Spinal cord (tissue), 10 donors: Measurements from ENCODE around the gene WDSUB1. TPM values are rescaled to one million over a fixed set of nuclear protein-coding genes. Genes with fewer than 3 reads are reported as not detected.

Source experiments
- DNase-seq, 6 donors: peaks; one replicate each; pipeline versions ENCODE4 v3.0.0 to v3.0.0-alpha.2; 2013 to 2015; ENCODE audit warnings: low spot score in 6 of 6, low read depth in 4 of 6
- H3K27ac ChIP-seq: one replicate; pipeline ENCODE4 v1.5.1; 2013; ENCODE audit warnings: low read depth, low read length, control low read depth
- H3K27me3 ChIP-seq: one replicate; pipeline ENCODE4 v1.6.1; 2013; ENCODE audit warnings: low read length; ENCODE audit not compliant: control insufficient read depth, insufficient read depth
- H3K36me3 ChIP-seq: one replicate; pipeline ENCODE4 v1.6.1; 2013; ENCODE audit warnings: low read length; ENCODE audit not compliant: control insufficient read depth, insufficient read depth
- H3K4me1 ChIP-seq: one replicate; pipeline ENCODE4 v1.6.1; 2013; ENCODE audit warnings: low read length; ENCODE audit not compliant: control insufficient read depth, insufficient read depth
- H3K4me3 ChIP-seq: one replicate; pipeline ENCODE4 v1.5.1; 2013; ENCODE audit warnings: low read depth, low read length, control low read depth
- H3K9me3 ChIP-seq: one replicate; pipeline ENCODE4 v1.6.1; 2013; ENCODE audit warnings: low read length; ENCODE audit not compliant: control insufficient read depth, insufficient read depth
- WGBS: methylation state at CpG from one replicate; pipeline ENCODE4 v1.1.5; 2013; ENCODE audit warnings: missing lambda C conversion rate; ENCODE audit not compliant: insufficient coverage; 5-methylcytosine and 5-hydroxymethylcytosine counted together
- polyA plus RNA-seq, 2 donors: library from polyadenylated mRNA; unstranded; fragments of 120-200 nt; gene quantifications; one replicate each; pipeline ENCODE4 v1.2.1, GENCODE V29; 2013; ENCODE audit not compliant: insufficient read length in 2 of 2
- total RNA-seq, 2 donors: library from RNA; depleted of rRNA in 1 of 2; stranded (reverse); fragments of 120-200 nt in 1 of 2; fragments of >200 nt in 1 of 2; gene quantifications; one replicate each; pipeline versions ENCODE4 v1.2.3 to v1.2.4, GENCODE V29; 2013 to 2014
- donor health status: healthy.

Gene WDSUB1
- total and polyA plus RNA-seq, 4 donors: 10.4 to 14.6 (median 11.7) TPM

DNA sequence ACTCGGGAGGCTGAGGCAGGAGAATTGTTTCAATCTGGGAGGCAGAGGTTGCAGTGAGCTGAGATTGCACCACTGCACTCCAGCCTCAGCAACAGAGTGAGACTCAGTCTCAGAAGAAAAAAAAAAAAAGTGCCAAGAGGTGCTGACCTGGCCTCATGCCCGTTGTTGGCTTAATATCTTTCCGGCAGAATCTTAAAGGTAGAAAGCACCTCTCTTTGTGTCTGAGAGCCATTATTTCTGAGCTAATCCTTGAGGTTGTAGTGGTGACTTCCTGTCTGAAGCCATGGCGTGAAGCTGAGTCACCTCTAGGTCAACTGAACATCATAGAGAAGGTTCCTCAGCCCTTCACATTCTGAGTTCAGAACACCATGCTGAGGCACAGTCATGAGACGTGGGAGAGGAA is 60.4 kb downstream of the WDSUB1 start:
- Histone ChIP-seq H3K27ac (no peak overlapping the region), H3K36me3 (peaks cover 23% of the 10 kb centered on the region), H3K27me3 (no peaks in the 10 kb centered on the region), H3K4me1 (peaks cover 17% of the 10 kb centered on the region), H3K9me3 (no peaks in the 10 kb centered on the region), H3K4me3 (no peak overlapping the region)
- WGBS: 70% methylated on average over 2 of the region's 5 CpGs
- no peak for DNase-seq

DNA sequence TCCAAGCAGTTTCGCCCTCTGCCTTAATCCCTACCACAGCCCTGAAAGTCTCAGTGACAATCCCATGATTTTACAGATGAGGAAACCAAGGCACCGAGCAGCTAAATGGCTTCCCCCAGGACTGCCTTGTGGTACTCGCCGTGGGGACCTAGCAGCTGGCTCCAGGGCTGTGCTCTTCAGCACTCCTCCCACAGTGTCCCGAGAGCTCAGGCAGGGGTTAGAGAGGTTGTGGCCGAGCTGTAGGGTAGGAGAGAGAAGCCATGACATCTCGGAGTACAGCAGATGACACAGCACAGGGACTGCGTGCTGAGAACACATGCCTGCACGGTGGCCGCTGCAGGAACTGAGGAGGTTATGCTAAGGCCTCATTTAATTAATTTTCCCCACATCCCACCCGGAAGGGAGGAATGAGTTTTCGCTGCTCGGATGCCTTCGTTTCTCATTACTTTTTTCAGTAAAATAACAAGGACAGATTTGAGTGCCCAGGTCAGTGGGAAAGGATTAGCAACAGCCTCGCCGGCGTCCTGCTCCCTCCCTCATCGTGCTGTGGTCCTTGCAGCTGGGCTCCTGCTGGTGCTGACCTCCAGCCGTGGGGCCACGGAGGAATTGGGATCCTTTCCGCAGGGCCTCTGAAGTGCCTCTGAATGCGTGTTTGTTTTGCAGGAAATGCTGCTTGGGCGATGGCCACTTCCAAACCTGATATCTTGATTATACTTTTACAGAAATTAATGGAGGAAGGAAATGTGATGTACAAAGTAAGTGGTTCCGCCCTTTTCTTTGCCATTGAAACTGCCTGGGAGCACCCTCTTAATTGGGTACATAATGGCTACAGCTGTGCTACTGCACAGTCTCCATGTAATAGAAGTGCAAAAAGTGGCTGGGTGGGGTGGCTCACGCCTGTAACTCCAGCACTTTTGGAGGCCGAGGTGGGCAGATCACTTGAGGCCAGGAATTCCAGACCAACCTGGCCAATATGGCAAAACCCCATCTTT is 61.2 kb downstream of the WDSUB1 start:
- Histone ChIP-seq H3K9me3 (no peaks in the 10 kb centered on the region), H3K4me3 (no peak overlapping the region), H3K36me3 (peaks cover 21% of the 10 kb centered on the region), H3K4me1 (peaks cover 17% of the 10 kb centered on the region), H3K27me3 (no peaks in the 10 kb centered on the region), H3K27ac (no peak overlapping the region)
- WGBS: 66% methylated on average over 12 of the region's 26 CpGs
- peak in 1 of 6 donors; percentile 38 for DNase-seq

DNA sequence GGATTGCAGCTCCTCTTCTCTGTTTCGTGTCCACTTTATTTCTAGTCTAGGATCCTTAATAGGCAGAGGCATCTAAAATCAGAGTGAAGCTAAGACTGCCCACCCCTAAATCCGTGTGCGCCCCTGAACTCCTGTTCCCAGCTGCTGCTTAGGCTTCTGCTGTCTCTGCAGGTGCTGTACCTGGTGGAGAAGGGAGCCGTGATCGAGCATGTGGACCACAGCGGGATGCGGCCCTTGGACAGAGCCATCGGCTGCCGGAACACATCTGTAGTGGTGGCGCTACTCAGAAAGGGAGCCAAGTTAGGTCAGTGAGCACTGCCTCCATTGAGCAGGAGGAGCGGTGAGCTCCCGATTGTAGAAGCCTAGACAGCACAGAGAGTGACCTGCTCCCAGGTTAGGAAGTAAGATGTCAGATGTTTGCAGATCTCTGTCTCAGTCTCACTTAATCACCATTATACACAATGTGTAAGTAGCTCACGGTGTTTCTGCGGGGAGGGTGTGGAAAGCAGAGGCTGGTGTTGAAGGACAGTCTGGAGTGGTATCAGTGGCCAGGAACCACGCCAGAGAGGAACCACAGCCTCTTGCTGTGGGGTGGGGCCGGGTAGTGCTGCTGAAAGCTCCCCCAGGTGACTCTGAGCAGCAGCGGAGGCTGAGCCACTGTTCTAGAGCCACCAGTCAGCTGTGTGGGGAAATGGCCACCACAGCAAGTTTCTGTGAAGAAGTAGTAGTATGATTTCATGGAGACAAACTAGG is 62.3 kb downstream of the WDSUB1 start:
- no peak overlapping the region for H3K4me3 ChIP-seq
- H3K27me3 ChIP-seq: no peaks in the 10 kb centered on the region
- H3K4me1 ChIP-seq: peaks cover 17% of the 10 kb centered on the region
- no peaks in the 10 kb centered on the region for H3K9me3 ChIP-seq
- no peak for DNase-seq
- no peak overlapping the region for H3K27ac ChIP-seq
- peaks cover 14% of the 10 kb centered on the region for H3K36me3 ChIP-seq
- WGBS: 96% methylated on average over 16 of the region's 17 CpGs

DNA sequence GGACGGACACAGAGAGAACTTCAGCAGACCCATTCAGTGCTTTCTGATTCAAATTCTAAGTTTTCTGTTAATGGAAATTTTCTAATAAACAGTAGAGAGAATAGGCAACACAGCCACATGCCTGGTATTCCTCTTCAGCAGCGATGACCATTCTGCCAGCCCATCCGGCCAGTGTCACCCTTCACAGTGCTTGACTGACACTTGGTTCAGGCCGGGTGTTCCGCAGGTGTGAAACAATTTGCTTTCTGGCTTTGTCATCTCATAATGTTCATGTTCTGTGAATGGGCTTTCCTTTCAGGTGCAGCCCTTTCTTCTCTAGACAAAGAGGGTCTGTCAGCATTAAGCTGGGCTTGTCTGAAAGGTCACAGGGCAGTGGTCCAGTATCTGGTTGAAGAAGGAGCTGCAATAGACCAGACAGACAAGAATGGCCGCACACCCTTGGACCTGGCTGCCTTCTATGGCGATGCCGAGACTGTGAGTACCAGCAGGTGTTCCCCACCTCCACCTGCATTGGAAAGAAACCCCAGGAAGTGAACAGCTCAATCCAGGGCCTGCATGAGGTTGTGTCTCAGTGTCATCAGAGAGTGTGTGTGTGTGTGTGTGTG is 67.0 kb downstream of the WDSUB1 start:
- H3K27ac ChIP-seq: no peak overlapping the region
- no peaks in the 10 kb centered on the region for H3K9me3 ChIP-seq
- H3K27me3 ChIP-seq: no peaks in the 10 kb centered on the region
- no peak for DNase-seq
- H3K36me3 ChIP-seq: peaks cover 21% of the 10 kb centered on the region
- H3K4me1 ChIP-seq: no peaks in the 10 kb centered on the region
- 96% methylated on average over 7 of the region's 8 CpGs for WGBS
- no peak overlapping the region for H3K4me3 ChIP-seq

DNA sequence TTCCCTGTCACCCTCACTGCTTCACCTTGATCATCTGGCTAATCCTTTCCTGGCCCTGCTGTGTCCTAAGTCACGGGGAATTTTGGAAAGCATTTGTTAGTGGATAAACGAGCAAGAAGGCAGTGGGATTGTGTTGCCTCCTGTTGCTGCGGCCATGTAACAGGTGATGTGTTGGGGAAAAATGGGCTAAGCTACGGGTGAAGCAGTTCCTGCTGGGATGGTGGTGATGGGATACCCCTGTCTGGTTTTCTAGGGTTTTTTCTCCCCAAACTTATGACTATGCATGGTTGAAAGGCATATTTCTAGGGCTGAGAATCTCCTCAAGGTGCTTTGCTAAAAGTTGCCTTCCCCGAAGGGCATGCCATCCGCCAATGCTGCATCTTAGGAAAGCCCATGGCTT is 68.1 kb downstream of the WDSUB1 start:
- Histone ChIP-seq H3K27me3 (no peaks in the 10 kb centered on the region), H3K9me3 (no peaks in the 10 kb centered on the region), H3K4me3 (no peak overlapping the region), H3K27ac (no peak overlapping the region), H3K4me1 (no peaks in the 10 kb centered on the region), H3K36me3 (peaks cover 16% of the 10 kb centered on the region)
- no peak for DNase-seq
- 73% methylated on average over 6 of the region's 6 CpGs for WGBS

DNA sequence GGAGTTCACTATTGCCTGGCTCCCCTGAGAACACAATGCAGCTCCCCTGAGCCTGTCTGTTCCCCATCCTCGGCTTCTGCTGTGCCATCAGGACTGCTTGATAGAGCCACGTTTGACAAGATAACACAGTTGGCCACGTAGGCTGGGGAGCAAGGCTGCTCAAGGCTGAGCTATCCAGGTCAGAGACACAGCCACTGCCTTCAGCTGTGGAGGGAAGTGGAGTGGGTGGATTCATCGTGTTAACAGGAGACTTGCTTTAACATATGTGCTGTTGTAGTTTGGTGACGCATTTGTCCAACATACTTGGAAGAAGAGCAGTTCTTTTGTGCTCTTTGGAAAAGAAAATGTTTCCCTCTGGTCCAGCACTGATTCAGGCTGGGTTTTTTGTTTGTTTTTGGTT is 68.8 kb downstream of the WDSUB1 start:
- Histone ChIP-seq H3K27ac (no peak overlapping the region), H3K36me3 (peaks cover 16% of the 10 kb centered on the region), H3K27me3 (no peaks in the 10 kb centered on the region), H3K4me1 (no peaks in the 10 kb centered on the region), H3K4me3 (no peak overlapping the region), H3K9me3 (no peaks in the 10 kb centered on the region)
- 67% methylated on average over 5 of the region's 5 CpGs for WGBS
- DNase-seq: no peak

DNA sequence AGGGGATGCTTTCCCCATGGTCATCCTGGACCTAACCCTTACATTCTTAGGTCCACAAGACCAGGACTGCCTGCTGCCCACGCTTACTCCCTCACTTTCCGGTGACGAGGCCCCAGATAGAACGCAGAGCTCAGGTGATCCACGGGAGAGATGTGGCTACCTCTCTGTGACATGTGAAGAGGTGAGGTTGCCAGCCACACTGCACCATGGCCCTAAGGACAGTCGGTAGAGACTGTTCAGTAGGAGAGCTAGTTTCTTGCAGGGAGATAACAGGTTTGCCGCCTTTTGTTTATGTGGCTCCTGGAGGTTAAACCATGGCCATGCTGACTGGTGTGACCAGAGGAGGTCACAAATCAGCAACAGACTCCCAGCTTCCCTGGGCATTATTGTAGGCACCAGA is 71.4 kb downstream of the WDSUB1 start:
- DNase-seq: no peak
- H3K36me3 ChIP-seq: peaks cover 16% of the 10 kb centered on the region
- H3K4me3 ChIP-seq: no peak overlapping the region
- 98% methylated on average over 7 of the region's 7 CpGs for WGBS
- no peaks in the 10 kb centered on the region for H3K9me3 ChIP-seq
- peaks cover 13% of the 10 kb centered on the region for H3K4me1 ChIP-seq
- no peaks in the 10 kb centered on the region for H3K27me3 ChIP-seq
- no peak overlapping the region for H3K27ac ChIP-seq

DNA sequence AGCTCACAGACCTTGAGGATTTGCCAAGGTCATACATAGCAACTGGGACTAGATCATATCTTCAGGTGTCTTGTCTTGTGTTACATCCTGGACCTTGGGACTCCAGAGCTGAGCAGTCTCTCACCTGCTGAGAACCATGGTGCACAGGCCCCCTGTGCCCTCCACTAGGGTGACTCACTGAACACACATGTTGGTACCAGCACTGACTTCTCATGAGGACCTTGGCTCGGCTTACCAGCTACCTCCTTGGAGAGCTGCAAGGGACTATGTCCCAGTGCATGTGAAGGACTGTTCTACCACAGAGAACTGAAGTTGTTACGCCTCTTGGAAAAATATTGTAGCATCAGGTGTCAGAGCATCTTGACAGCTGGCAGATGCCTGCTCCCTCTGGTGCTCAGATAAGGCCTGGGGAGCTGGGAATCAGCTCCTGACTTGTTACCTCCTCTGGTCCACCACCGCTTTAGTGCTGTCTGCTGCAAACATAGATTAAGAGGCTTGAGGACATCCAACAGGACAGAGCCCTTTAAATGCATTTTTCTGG is 72.1 kb downstream of the WDSUB1 start:
- DNase-seq: no peak
- Histone ChIP-seq H3K4me3 (no peak overlapping the region), H3K27ac (no peak overlapping the region), H3K4me1 (peaks cover 20% of the 10 kb centered on the region), H3K27me3 (no peaks in the 10 kb centered on the region), H3K9me3 (no peaks in the 10 kb centered on the region), H3K36me3 (peaks cover 14% of the 10 kb centered on the region)
- 100% methylated on average over 2 of the region's 3 CpGs for WGBS

DNA sequence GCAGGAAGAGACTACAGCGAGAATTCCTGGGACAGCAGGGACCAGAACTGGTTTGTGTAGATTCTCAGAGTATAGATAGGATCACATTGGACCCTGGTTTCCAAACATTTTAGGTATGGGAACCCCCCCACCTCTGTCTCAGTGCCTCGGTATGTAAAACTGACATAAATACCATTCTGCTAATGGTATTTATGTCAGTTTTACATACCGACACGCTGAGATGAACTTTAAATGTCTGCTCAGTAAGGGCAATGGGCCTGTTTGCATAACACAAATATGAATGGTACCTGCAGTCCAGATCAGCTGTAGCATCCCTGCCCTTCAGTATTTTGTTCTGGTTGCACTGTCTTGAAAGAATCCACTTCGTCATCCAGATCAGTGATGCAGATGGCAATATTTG is 73.2 kb downstream of the WDSUB1 start:
- Histone ChIP-seq H3K27me3 (no peaks in the 10 kb centered on the region), H3K4me3 (no peak overlapping the region), H3K27ac (no peak overlapping the region), H3K4me1 (peaks cover 22% of the 10 kb centered on the region), H3K36me3 (peaks cover 8% of the 10 kb centered on the region), H3K9me3 (no peaks in the 10 kb centered on the region)
- 92% methylated on average over 3 of the region's 5 CpGs for WGBS
- DNase-seq: no peak
